SU-DHL-6 (cell line): ENCODE data around the gene GBP4.

Source experiments
- CTCF ChIP-seq: fragments of 200-600 bp; sonication (generic); IDR thresholded peaks from one replicate; pipeline ENCODE4 v1.5.1; 2017; ENCODE audit warnings: antibody characterized with exemption, mild to moderate bottlenecking, low read length, moderate library complexity; ENCODE audit not compliant: insufficient read depth, poor library complexity, severe bottlenecking
- EZH2phosphoT487 ChIP-seq: fragments of 200-600 bp; sonication (generic), shearing (Covaris generic); conservative IDR thresholded peaks from 2 replicates; pipeline ENCODE4 v1.6.1; 2018; ENCODE audit warnings: mild to moderate bottlenecking, antibody characterized with exemption, low read length, moderate library complexity, mixed read lengths

GRCh38 chr1:89201106-89201794, 2.5 kb upstream of the GBP4 start:
- no peak for TF ChIP-seq CTCF
- no peak for TF ChIP-seq EZH2phosphoT487
